Hepatocyte (in vitro differentiated cells): ENCODE results near the gene INSR.

Source experiments
- CTCF ChIP-seq: fragments of 200-600 bp; sonication (generic); IDR thresholded peaks from 2 replicates; pipeline ENCODE4 v1.5.1; 2016; ENCODE audit warnings: antibody characterized with exemption, mild to moderate bottlenecking; ENCODE audit not compliant: poor library complexity
- EZH2 ChIP-seq: fragments of 200-600 bp; sonication (generic); IDR thresholded peaks from 2 replicates; pipeline ENCODE4 v1.6.1; 2016; ENCODE audit warnings: antibody characterized with exemption, mild to moderate bottlenecking, borderline replicate concordance
- EZH2phosphoT487 ChIP-seq: fragments of 200-600 bp; sonication (generic); IDR thresholded peaks from one replicate; pipeline ENCODE4 v1.6.1; 2018; ENCODE audit warnings: antibody characterized with exemption, mild to moderate bottlenecking, low read depth, moderate library complexity; ENCODE audit not compliant: unreplicated experiment, severe bottlenecking

GRCh38 chr19:7262470-7262869, 31.7 kb downstream of the INSR start:
- TF ChIP-seq CTCF, result no peak
- no peak for TF ChIP-seq EZH2
- no peak for TF ChIP-seq EZH2phosphoT487
